ENCODE results near the gene RASAL1.

Gene RASAL1

DNA sequence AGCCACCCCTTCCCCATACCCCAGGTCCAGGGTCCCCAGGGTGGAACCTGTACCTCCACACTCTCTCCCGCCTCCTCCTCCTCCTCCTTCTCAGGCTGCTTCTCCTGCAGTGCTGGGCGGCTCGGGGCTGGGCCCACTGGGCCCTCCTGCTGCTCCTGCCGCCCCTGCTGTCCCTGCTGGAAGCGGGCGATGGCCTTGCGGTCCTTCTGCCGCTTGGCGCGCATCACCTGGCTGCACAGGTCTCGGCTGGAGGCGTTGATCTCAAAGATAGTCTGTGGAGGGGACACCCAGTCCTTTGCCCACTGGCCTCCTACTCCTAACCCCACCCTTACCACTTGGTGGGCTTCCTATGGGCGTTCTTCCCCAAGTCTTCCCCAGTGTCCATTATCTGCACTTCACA, 28.5 kb upstream of the RASAL1 start:
- no peak for DNase-seq (ENCODE audit: low read depth)
- TF ChIP-seq, protein P1, sequence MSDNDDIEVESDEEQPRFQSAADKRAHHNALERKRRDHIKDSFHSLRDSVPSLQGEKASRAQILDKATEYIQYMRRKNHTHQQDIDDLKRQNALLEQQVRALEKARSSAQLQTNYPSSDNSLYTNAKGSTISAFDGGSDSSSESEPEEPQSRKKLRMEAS (IDR thresholded peaks at IDR 0.05; ENCODE audit: low read depth, low read length), result no peak

DNA sequence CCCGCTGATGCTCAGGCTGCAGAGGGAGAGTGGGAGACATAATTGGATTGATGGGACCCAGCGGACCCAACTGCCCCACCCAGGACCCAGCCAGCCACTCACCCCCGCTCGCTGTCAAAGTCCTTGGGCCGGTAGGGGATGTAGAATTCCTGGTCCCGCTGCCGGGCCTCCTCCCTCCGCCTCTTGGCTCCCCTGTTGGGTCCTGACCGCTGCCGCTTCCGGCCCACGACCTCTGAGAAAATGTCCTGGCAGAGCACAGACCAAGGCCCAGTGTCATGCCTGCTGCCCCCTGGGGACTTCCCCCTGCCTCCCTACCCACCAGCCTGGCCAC, 27.4 kb upstream of the RASAL1 start:
- no peak overlapping the region for H3K4me3 ChIP-seq (ENCODE audit: low read depth, low read length)
- no peak for TF ChIP-seq MYC (IDR thresholded peaks at IDR 0.05; ENCODE audit: low read depth, low read length)
- TF ChIP-seq, protein P1 (IDR thresholded peaks at IDR 0.05; ENCODE audit: low read depth, low read length), result no peak
- TF ChIP-seq, protein P2, sequence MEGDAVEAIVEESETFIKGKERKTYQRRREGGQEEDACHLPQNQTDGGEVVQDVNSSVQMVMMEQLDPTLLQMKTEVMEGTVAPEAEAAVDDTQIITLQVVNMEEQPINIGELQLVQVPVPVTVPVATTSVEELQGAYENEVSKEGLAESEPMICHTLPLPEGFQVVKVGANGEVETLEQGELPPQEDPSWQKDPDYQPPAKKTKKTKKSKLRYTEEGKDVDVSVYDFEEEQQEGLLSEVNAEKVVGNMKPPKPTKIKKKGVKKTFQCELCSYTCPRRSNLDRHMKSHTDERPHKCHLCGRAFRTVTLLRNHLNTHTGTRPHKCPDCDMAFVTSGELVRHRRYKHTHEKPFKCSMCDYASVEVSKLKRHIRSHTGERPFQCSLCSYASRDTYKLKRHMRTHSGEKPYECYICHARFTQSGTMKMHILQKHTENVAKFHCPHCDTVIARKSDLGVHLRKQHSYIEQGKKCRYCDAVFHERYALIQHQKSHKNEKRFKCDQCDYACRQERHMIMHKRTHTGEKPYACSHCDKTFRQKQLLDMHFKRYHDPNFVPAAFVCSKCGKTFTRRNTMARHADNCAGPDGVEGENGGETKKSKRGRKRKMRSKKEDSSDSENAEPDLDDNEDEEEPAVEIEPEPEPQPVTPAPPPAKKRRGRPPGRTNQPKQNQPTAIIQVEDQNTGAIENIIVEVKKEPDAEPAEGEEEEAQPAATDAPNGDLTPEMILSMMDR (IDR thresholded peaks at IDR 0.05; ENCODE audit: low read depth, low read length), result no peak
- TF ChIP-seq POLR2A (IDR thresholded peaks at IDR 0.05; ENCODE audit: extremely low read depth, insufficient read length), result no peak
- no peak for DNase-seq (ENCODE audit: low read depth)

More for the DNA sequence above, 28.5 kb upstream of the RASAL1 start:
- H3K4me3 ChIP-seq (ENCODE audit: low read depth, low read length), result no peak overlapping the region

DNA sequence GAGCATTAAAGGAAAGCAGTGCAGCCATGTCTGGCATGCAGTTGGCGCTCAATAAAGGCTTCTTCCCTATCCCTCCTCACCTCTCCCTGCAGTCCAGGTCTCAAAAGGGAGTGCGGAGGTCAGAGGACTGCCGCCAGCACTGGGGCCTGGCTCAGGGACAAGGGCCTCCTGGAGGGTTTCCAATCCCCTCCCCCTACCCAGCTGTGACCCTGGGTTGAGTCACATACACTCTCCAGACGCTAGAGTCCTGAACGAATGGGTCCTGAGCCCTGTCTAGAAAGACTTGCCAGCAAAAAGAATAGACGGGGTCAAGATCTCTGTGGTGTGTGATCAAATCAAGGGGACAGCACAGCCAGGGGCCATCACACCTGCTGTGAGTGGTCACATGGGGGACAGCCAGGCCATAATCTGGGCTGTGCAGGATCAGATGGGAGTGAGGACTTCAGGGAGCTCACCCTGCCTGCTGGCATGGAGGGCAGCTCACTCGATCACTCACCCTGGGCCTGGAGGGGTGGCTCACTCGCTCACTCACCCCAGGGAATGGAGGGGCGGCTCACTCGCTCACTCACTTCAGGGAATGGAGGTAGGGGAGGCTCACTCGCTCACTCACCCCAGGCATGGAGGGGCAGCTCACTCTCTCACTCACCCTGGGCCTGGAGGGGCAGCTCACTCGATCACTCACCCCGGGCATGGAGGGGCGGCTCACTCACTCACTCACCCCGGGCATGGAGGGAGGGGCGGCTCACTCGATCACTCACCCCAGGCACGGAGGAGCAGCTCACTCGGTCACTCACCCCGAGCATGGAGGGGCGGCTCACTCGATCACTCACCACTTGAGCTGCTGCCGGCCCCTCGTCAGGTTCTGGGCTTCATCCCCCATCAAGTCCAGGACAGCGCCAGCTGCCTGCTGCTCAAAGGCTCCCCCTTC, 26.8 kb upstream of the RASAL1 start:
- no peak for DNase-seq (ENCODE audit: low read depth)
- no peak overlapping the region for H3K4me3 ChIP-seq (ENCODE audit: low read depth, low read length)
- TF ChIP-seq, protein P2 (IDR thresholded peaks at IDR 0.05; ENCODE audit: low read depth, low read length), result no peak
- TF ChIP-seq, protein P1 (IDR thresholded peaks at IDR 0.05; ENCODE audit: low read depth, low read length), result no peak
- TF ChIP-seq MYC (IDR thresholded peaks at IDR 0.05; ENCODE audit: low read depth, low read length) (no peak), POLR2A (IDR thresholded peaks at IDR 0.05; ENCODE audit: extremely low read depth, insufficient read length) (no peak)

DNA sequence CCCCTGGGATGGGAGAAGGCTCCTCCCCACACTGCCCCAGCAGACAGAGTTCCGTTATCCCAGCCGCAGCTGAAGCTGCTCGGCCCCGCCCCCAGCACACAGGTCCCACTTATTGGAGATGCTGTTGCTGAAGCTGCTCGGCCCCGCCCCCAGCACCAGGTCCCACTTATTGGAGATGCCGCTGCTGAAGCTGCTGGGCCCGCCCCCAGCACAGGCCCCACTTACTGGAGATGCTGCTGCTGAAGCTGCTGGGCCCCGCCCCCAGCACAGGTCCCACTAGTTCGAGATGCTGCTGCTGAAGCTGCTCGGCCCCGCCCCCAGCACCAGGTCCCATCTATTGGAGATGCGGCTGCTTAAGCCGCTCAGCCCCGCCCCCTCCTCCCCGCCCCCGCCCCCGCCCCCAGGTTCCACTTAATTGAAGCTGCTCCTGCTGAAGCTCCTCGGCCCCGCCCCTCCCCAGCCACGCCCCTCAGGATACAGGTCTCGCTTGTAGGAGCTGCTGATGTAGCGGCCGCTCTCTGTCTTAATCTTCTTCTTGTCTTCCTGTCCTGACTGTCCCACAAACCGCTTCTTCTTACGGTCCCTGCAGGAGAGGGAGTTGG, 26.0 kb upstream of the RASAL1 start:
- no peak overlapping the region for H3K4me3 ChIP-seq (ENCODE audit: low read depth, low read length)
- TF ChIP-seq POLR2A (IDR thresholded peaks at IDR 0.05; ENCODE audit: extremely low read depth, insufficient read length), result no peak
- TF ChIP-seq, protein P2 (IDR thresholded peaks at IDR 0.05; ENCODE audit: low read depth, low read length), result no peak
- TF ChIP-seq, protein P1 (IDR thresholded peaks at IDR 0.05; ENCODE audit: low read depth, low read length), result no peak
- TF ChIP-seq MYC (IDR thresholded peaks at IDR 0.05; ENCODE audit: low read depth, low read length), result no peak
- peak; percentile 78 for DNase-seq (ENCODE audit: low read depth)

DNA sequence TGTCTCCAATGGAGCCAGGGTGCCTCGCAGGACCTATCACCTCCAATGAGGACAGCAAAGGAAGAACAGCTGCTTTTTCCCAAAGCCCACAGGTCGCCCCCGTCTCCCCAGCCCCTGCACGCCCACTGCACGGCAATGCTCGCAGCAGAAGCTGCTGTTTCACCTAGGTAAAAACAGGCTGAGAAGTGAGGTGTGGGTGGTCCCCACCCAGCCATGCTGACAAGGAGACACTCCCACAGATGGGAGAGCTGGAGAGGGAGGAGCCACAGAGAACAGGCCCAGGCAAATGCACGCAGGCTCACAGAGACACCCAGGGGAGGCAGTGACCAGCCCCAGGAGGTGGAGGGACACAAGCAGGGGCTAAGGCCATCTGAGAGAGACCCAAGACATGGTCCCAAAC, 24.4 kb upstream of the RASAL1 start:
- no peak overlapping the region for H3K4me3 ChIP-seq (ENCODE audit: low read depth, low read length)
- TF ChIP-seq MYC (IDR thresholded peaks at IDR 0.05; ENCODE audit: low read depth, low read length) (no peak), POLR2A (IDR thresholded peaks at IDR 0.05; ENCODE audit: extremely low read depth, insufficient read length) (no peak)
- TF ChIP-seq, protein P2 (IDR thresholded peaks at IDR 0.05; ENCODE audit: low read depth, low read length), result no peak
- TF ChIP-seq, protein P1 (IDR thresholded peaks at IDR 0.05; ENCODE audit: low read depth, low read length), result no peak
- no peak for DNase-seq (ENCODE audit: low read depth)
